ENCODE results near the gene LRRC2.
"Not testable (repeated sequence)": the region's sequence is repeated elsewhere in the genome, so short reads cannot be mapped to it uniquely, and the experiment has no call there.

The LRRC2 gene

GRCh38 chr3:46566040-46566641 lies at the start of gene LRRC2:
LRRC2 (minus strand) TSS chr3:46566302; CDS start chr3:46551591, 14,711 bp downstream.
- peak; percentile 72 for DNase-seq (ENCODE audit: low read depth)

GRCh38 chr3:46615050-46615775 lies 49.1 kb upstream of the LRRC2 start:
- DNase-seq (ENCODE audit: low read depth): no peak

- no peak for DNase-seq (ENCODE audit: low read depth)
Observed at GRCh38 chr3:46614431-46614830, 48.3 kb upstream of the LRRC2 start.

GRCh38 chr3:46613313-46614005 lies 47.4 kb upstream of the LRRC2 start:
- no peak for DNase-seq (ENCODE audit: low read depth)

GRCh38 chr3:46612324-46612723 lies 46.2 kb upstream of the LRRC2 start, which contains the start of gene FAM240A:
FAM240A (plus strand) TSS chr3:46612525; CDS start chr3:46612684, 159 bp downstream.
- no peak for DNase-seq (ENCODE audit: low read depth)

- DNase-seq (ENCODE audit: low read depth): no peak
Observed at GRCh38 chr3:46609944-46610722, 44.0 kb upstream of the LRRC2 start.

DNA sequence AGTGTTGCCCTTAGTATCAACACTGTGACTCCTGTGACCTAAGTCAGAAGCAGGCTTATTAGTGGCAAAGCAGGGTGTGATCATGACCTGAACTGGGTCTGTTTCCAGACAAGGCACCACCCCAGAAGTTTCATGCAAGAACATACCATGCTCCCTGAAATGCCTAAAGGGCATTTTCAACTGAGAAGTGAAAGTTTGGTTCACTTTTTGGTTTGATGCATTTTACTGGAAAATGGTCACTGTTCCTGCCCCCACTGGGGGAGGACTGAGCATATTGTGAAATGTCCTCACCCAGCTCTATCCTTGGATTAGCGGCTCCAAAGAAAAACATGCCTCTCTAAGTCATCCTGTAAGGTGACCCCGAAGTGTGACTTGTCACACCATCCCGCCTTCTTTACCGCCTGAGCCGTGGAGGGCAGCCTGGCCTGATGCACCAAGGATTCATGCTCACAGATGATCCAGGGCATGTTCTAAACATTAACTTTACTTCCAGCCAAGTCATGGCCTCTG lies 43.2 kb upstream of the LRRC2 start:
- DNase-seq (ENCODE audit: low read depth): no peak

- no peak for DNase-seq (ENCODE audit: low read depth)
Observed at GRCh38 chr3:46607603-46608028, 41.5 kb upstream of the LRRC2 start.

DNA sequence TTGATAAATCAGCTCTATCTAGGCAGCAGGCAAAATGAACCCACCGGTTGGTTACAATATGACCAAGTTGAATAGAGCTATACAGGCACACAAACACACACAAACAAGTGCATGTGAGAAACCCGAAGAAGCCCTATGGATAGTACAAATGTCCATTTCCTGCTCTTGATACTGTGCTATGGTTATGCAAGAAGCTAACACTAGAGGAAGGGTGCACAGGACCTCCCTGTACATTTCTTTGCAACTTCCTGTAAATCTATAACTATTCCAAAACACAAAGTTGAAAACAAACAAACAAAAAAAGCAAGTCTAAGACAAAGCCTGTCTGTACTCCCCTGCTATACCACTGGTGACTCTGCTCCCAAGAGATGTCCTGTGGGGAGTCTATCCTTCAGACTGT lies 38.0 kb upstream of the LRRC2 start:
- no peak for DNase-seq (ENCODE audit: low read depth)

- DNase-seq (ENCODE audit: low read depth): no peak
Observed at GRCh38 chr3:46603446-46604046, 37.4 kb upstream of the LRRC2 start.

DNA sequence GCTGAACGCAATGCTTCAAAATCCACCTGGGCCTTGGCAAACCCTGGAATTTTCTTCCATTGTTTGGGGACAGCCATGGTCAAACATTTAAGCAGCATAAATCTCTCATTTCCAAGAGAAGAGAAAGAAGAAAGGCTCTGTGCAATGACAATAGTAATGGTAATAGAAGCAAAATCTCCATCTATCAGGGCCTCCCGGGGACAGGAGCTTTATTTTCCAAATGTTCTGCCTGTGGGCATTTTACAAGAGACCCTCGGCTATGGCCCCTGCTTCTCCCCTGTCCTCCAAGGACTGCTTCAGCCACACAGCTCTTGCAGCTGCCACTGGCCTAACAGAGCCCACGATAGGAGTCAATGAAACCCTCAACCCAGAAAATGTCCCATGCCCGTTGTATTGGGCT lies 33.5 kb upstream of the LRRC2 start:
- DNase-seq (ENCODE audit: low read depth): no peak

GRCh38 chr3:46595819-46596314 lies 29.8 kb upstream of the LRRC2 start:
- no peak for DNase-seq (ENCODE audit: low read depth)

- no peak for DNase-seq (ENCODE audit: low read depth)
Observed at GRCh38 chr3:46594723-46595122, 28.6 kb upstream of the LRRC2 start.

- no peak for DNase-seq (ENCODE audit: low read depth)
Observed at GRCh38 chr3:46593979-46594378, 27.9 kb upstream of the LRRC2 start.

DNA sequence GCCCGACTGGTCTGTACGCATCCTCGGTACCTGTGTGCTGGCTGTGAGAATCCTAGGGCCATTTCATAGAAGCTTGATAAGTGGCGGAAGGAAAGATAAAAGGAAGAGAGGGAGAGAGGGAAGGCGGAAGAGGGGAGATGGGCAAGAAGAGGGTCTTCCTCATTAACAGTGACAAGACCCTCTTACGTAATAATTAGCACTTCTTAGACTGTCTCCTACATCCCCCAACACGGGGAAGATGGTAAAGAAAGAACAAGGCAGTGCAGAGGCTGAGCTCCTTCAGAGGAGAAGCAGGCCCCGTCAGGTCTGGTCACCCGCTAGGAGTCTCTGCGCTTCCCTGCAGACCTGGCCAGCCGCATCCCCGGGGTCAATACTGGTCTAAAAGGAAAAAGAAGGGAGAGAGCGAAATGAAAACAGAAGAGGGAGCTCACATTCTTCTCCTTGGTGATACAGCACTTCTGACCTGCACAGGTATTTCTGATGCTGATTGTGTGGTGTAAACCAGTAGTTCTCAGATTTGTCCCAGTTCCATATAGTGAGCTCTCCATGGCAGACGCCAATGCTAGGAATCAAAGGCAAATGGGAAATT lies 27.3 kb upstream of the LRRC2 start:
- no peak for DNase-seq (ENCODE audit: low read depth)

- not testable (repeated sequence) for DNase-seq (ENCODE audit: low read depth)
Observed at GRCh38 chr3:46587268-46587667, 21.2 kb upstream of the LRRC2 start.

DNA sequence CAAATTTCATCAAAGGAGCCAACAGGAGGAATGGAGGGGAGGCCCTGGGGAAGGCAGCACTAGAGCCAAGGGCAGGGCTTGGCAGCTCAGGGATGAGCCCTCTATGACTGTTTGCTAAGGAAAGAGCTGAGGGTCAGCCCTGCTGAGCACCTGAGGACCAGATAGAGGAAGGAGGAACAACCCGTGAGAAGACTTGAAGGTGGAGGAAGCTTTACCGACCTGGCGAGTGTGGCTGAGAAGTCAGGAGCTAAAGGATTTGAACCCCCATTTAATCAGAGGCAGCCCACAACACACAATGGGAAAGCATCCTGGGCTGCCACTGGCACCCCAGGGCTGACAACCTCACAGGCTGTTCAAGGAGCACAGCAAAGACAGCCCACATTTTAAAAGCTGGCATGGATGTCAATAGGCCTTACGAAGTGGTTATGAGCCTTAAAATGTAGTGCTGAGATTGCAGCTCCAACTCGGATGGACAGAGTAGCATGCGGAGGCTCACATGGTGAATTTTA lies 20.7 kb upstream of the LRRC2 start:
- no peak for DNase-seq (ENCODE audit: low read depth)

GRCh38 chr3:46585799-46586693 lies 19.9 kb upstream of the LRRC2 start:
- DNase-seq (ENCODE audit: low read depth): no peak

DNA sequence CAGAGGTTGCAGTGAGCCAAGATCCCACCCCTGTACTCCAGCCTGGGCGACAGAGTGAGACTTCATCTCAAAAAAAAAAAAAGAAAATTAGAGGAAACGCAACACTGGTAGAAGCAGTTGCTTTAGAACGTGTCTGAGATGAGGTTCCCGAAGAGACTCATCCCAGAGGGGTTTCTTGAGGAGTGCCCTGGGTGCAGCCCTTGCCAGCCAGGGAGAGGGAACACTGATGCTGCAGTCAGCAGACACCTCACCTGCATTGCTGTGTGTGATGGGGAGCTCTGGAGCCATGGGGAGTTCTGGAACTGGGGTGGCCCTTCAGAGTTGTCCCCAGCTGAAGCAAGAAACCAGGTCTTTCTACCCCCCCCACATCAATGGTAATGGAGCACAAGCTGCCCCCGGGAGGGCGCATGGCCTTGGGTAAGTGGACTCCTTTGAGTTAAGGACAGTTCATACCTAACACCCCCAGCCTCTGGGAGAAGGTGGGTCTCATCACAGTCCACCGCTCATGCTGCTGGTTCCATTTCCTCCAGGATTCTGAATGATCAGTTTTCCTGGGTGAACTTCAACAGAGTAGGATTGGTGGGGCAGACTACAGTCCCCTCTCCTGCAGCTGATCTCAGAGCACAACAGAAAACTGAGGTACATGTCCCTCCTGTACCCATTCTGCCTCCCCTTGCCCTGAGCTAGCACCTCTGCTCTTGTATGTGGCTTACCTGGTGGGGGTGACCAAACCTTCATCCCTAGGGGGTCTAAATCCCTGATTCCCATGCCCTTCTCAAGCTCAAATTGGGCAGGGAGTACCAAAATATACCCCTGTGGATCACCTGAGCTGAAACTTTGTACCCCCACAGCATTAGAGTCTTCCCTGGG lies 18.7 kb upstream of the LRRC2 start:
- no peak for DNase-seq (ENCODE audit: low read depth)
